ENCODE measurements around the gene SNX8. TPM values are rescaled to one million over a fixed set of nuclear protein-coding genes. Genes with fewer than 3 reads are reported as not detected.

The SNX8 gene
- total RNA-seq, 1 experiment from 2014 or later = 40.6 TPM

GRCh38 chr7:2309889-2310331, 4.3 kb downstream of the SNX8 start:
- no peak overlapping the region for H2AK5ac ChIP-seq (ENCODE audit: insufficient read length, low read length)
- no peak overlapping the region for H3T11ph ChIP-seq (ENCODE audit: low read length)
- no peak overlapping the region for H3K4me2 ChIP-seq (ENCODE audit: insufficient read depth, insufficient read length, low read length)
- no peak overlapping the region; the same call in 1 of the 2 replicates for H3K4ac ChIP-seq (ENCODE audit: low read depth, low read length)
- no peaks in the 10 kb centered on the region for H3K23me2 ChIP-seq (ENCODE audit: insufficient read length, low read depth, low read length, poor library complexity, severe bottlenecking)
- no peaks in the 10 kb centered on the region; the same call in 1 of the 2 replicates for H3K79me2 ChIP-seq (ENCODE audit: insufficient read depth, low read length)
- H4K8ac ChIP-seq (replicated peaks; ENCODE audit: insufficient read length, low read depth, low read length) = no peak overlapping the region
- no peak overlapping the region for H2AFZ ChIP-seq (ENCODE audit: low read length)
- no peak overlapping the region for H2BK20ac ChIP-seq (ENCODE audit: low read depth, low read length, poor library complexity, severe bottlenecking)
- TF ChIP-seq CTCF (conservative IDR thresholded peaks at IDR 0.05) = no peak
- Mint-ChIP-seq H3K27me3 (ENCODE audit: low read depth) (no peaks in the 10 kb centered on the region; the same call in 1 of the 2 replicates), H3K4me3 (peak overlapping the region; percentile 22 to 40; a peak in 2 of 5 replicates), H3K9me3 (no peaks in the 10 kb centered on the region; a peak in 1 of 5 replicates), H3K36me3 (ENCODE audit: insufficient read depth in 1 of 3, low read depth in 3 of 3) (peaks cover 0 to 9% (median 0%) of the 10 kb centered on the region in 3 experiments; a peak in 4 of 7 replicates), H3K27ac (peak overlapping the region; percentile 89 to 96 (median 95)), H3K4me1 (peaks cover 21 to 24% of the 10 kb centered on the region in 2 experiments)
- no peaks in the 10 kb centered on the region for H3K9me3 ChIP-seq (ENCODE audit: control insufficient read depth, low read depth, low read length)
- peaks cover 10% of the 10 kb centered on the region for H3K79me1 ChIP-seq (ENCODE audit: insufficient read depth, low read depth, low read length, poor library complexity, severe bottlenecking)
- no peaks in the 10 kb centered on the region for H4K20me1 ChIP-seq (ENCODE audit: control insufficient read depth, insufficient read depth, insufficient read length)
- no peak overlapping the region for H3K23ac ChIP-seq (ENCODE audit: insufficient read length, low read depth, low read length)
- no peaks in the 10 kb centered on the region for H3K27me3 ChIP-seq (ENCODE audit: insufficient read depth, low read length)
- no peak overlapping the region for H3K9ac ChIP-seq (ENCODE audit: extremely low read depth, insufficient read length, low read length)
- peak; percentile 86 for DNase-seq
- H2BK120ac ChIP-seq (ENCODE audit: low read depth, low read length, poor library complexity, severe bottlenecking) = no peak overlapping the region
- no peak overlapping the region for H2BK12ac ChIP-seq (ENCODE audit: insufficient read length, low read depth, low read length)
- no peak overlapping the region for H2BK5ac ChIP-seq (ENCODE audit: insufficient read length, low read length)
- no peak overlapping the region for H4K91ac ChIP-seq (ENCODE audit: insufficient read length, low read depth, low read length)
- no CpG with 5 or more reads among the region's 20 CpGs for WGBS (ENCODE audit: extremely low coverage, insufficient read length, low lambda C conversion rate)
- H3K56ac ChIP-seq (ENCODE audit: insufficient read length, low read depth, low read length) = no peak overlapping the region
- H3K4me1 ChIP-seq (ENCODE audit: insufficient read depth, low read length) = peaks cover 3% of the 10 kb centered on the region; the same call in 1 of the 2 replicates
- H2BK15ac ChIP-seq (ENCODE audit: low read depth, low read length) = no peak overlapping the region
- H3K27ac ChIP-seq (ENCODE audit: insufficient read length, low read depth, low read length) = no peak overlapping the region
- peak overlapping the region; percentile 81 for H3K14ac ChIP-seq (ENCODE audit: insufficient read depth, low read length)
- no peak overlapping the region for H4K5ac ChIP-seq (ENCODE audit: insufficient read length, low read depth, low read length)
- H3K18ac ChIP-seq (ENCODE audit: insufficient read length, low read depth, low read length) = peak overlapping the region; percentile 64

All from H9 (cell line).